DND-41 (cell line): ENCODE results near the gene CACNA1D.

Source experiments
- ATAC-seq: fragments of 200-7000 bp; cut with Tn5 transposase; 3 replicates; pipeline ENCODE4 v1.9.1; 2021; ENCODE audit warnings: low read depth; ENCODE audit not compliant: insufficient read depth
- DNase-seq: peaks from one replicate; pipeline ENCODE4 v3.0.0-alpha.2; 2020
- H2AFZ ChIP-seq: 2 replicates; pipeline ENCODE4 v1.6.0; 2012; ENCODE audit warnings: low read depth, low read length
- H3K27ac ChIP-seq: 2 replicates; pipeline ENCODE4 v1.5.1; 2012; ENCODE audit warnings: low read length, inconsistent platforms
- H3K27me3 ChIP-seq: fragments of 200-600 bp; sonication (generic); 2 replicates; pipeline ENCODE4 v1.6.0; 2012; ENCODE audit warnings: low read length, mild to moderate bottlenecking, inconsistent platforms; ENCODE audit not compliant: insufficient read depth, poor library complexity
- H3K36me3 ChIP-seq: 2 replicates; pipeline ENCODE4 v1.5.1; 2012; ENCODE audit warnings: low read length, inconsistent platforms; ENCODE audit not compliant: insufficient read depth
- H3K4me1 ChIP-seq: 2 replicates; pipeline ENCODE4 v1.5.1; 2012; ENCODE audit warnings: mild to moderate bottlenecking, low read length; ENCODE audit not compliant: insufficient read depth
- H3K4me2 ChIP-seq: 2 replicates; pipeline ENCODE4 v1.6.0; 2012; ENCODE audit warnings: mild to moderate bottlenecking, moderate library complexity, low read length, inconsistent platforms; ENCODE audit not compliant: insufficient read depth
- H3K4me3 ChIP-seq, 2 experiments: fragments of 200-600 bp in 1 of 2; shearing (Covaris generic) in 1 of 2; 2 replicates each; pipeline ENCODE4 v1.5.1; 2012 to 2016; ENCODE audit warnings: inconsistent platforms in 2 of 2, low read length in 2 of 2, mild to moderate bottlenecking in 2 of 2, low read depth in 1 of 2, moderate library complexity in 1 of 2
- H3K79me2 ChIP-seq: 2 replicates; pipeline ENCODE4 v1.6.0; 2012; ENCODE audit warnings: low read length, inconsistent platforms; ENCODE audit not compliant: insufficient read depth
- H3K9ac ChIP-seq: 2 replicates; pipeline ENCODE4 v1.6.0; 2012; ENCODE audit warnings: low read depth, mild to moderate bottlenecking, inconsistent platforms, low read length, moderate library complexity
- H3K9me3 ChIP-seq: 2 replicates; pipeline ENCODE4 v1.5.1; 2012; ENCODE audit warnings: low read length, moderate library complexity, mild to moderate bottlenecking, inconsistent platforms; ENCODE audit not compliant: insufficient read depth, severe bottlenecking
- H4K20me1 ChIP-seq: 2 replicates; pipeline ENCODE4 v1.6.0; 2012; ENCODE audit warnings: low read length; ENCODE audit not compliant: insufficient read depth
- EZH2 ChIP-seq: IDR thresholded peaks from 3 replicates; pipeline ENCODE4 v1.6.1; 2012; ENCODE audit warnings: borderline replicate concordance, low read depth, mild to moderate bottlenecking, moderate library complexity, low read length, inconsistent platforms; ENCODE audit not compliant: severe bottlenecking
- TF ChIP-seq, protein P1 (sequence below): IDR thresholded peaks from 2 replicates; pipeline ENCODE4 v1.5.1; 2012; ENCODE audit warnings: borderline replicate concordance, low read length, moderate library complexity, mild to moderate bottlenecking; ENCODE audit not compliant: poor library complexity, severe bottlenecking; ENCODE audit errors: extremely low read depth

Gene CACNA1D

DNA sequence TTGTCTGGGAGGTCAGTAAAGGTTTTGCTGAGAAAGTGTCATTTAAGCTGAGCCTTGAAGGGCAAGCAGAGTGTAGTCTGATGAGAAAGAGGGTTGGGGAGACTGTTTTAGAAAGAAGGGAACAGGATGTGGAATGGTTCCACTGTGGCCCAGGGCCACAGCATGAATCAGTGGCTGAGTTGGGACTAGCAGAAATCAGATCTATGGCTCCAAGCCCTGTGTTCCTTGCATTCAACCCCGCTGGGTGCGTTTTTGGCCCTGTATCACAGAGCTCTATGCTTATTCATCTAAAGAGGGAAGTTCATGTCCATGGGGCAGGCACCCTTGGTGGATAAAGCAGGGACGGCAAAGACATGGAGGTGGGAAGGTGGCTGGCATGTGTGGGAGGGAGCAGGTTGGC is 151.3 kb downstream of the CACNA1D start:
- Histone ChIP-seq H3K27me3 (peaks cover 7% of the 10 kb centered on the region), H3K9me3 (no peaks in the 10 kb centered on the region), H3K4me1 (no peaks in the 10 kb centered on the region), H4K20me1 (0 out of 2 replicates have a peak, but pooled peaks cover 2% of the 10 kb centered on the region), H3K9ac (no peak overlapping the region), H3K36me3 (no peaks in the 10 kb centered on the region), H3K79me2 (no peaks in the 10 kb centered on the region), H2AFZ (no peak overlapping the region), H3K4me3 (no peak overlapping the region), H3K4me2 (no peak overlapping the region), H3K27ac (no peak overlapping the region)
- ATAC-seq = no peak
- TF ChIP-seq, protein P1, sequence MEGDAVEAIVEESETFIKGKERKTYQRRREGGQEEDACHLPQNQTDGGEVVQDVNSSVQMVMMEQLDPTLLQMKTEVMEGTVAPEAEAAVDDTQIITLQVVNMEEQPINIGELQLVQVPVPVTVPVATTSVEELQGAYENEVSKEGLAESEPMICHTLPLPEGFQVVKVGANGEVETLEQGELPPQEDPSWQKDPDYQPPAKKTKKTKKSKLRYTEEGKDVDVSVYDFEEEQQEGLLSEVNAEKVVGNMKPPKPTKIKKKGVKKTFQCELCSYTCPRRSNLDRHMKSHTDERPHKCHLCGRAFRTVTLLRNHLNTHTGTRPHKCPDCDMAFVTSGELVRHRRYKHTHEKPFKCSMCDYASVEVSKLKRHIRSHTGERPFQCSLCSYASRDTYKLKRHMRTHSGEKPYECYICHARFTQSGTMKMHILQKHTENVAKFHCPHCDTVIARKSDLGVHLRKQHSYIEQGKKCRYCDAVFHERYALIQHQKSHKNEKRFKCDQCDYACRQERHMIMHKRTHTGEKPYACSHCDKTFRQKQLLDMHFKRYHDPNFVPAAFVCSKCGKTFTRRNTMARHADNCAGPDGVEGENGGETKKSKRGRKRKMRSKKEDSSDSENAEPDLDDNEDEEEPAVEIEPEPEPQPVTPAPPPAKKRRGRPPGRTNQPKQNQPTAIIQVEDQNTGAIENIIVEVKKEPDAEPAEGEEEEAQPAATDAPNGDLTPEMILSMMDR = no peak
- TF ChIP-seq EZH2 = no peak
- DNase-seq = no peak

DNA sequence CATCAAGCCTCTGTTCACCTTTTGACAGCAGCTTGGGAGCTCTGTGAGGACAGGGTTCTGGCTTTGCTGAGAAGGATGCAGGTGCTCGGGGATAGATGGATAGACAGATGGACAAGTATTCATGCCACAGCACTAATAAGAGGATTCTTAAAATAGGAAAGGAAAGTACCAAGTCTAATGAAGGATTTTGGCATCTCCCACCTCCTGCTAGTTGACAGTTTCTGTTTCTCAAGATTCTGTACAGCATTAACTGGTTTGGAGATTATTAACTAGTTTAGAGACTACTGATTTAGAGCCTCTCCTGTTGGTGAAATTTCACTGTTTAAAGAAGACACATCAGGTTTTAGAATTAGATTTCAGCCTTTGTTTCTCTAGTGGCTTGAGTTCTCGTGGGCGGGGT is 152.3 kb downstream of the CACNA1D start:
- H3K4me1 ChIP-seq = no peaks in the 10 kb centered on the region
- DNase-seq = no peak
- no peak overlapping the region for H3K4me3 ChIP-seq
- peaks cover 7% of the 10 kb centered on the region for H3K27me3 ChIP-seq
- H3K9me3 ChIP-seq = no peaks in the 10 kb centered on the region
- H3K9ac ChIP-seq = no peak overlapping the region
- no peak overlapping the region for H3K27ac ChIP-seq
- H3K79me2 ChIP-seq = no peaks in the 10 kb centered on the region
- H3K4me2 ChIP-seq = no peak overlapping the region
- no peak for TF ChIP-seq EZH2
- TF ChIP-seq, protein P1 = no peak
- H2AFZ ChIP-seq = no peak overlapping the region
- no peak for ATAC-seq
- 0 out of 2 replicates have a peak, but pooled peaks cover 2% of the 10 kb centered on the region for H4K20me1 ChIP-seq
- no peaks in the 10 kb centered on the region for H3K36me3 ChIP-seq

DNA sequence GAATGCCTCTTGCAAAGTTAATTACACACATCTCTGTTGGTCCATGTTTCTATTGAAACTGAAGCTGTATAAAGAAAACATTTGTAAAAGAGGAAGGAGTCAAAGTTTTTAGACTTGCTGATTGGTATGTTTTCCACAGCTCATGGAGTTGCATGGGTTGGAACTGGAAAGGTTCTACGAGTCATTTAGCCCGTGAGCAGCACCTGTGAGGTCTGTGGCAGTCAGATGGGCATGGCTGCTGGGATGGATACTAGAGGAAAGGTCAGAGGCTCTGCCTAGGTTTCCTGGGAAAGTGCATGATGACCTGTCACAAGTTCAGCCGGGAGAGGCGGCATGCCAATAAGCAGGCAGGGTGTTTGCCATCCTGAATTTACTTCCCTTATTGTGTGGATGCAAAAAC is 155.4 kb downstream of the CACNA1D start:
- TF ChIP-seq, protein P1 = no peak
- no peak for TF ChIP-seq EZH2
- no peak overlapping the region for H3K9ac ChIP-seq
- H3K9me3 ChIP-seq = no peaks in the 10 kb centered on the region
- ATAC-seq (no peak), DNase-seq (no peak)
- H3K36me3 ChIP-seq = no peaks in the 10 kb centered on the region
- H3K4me1 ChIP-seq = no peaks in the 10 kb centered on the region
- H3K27me3 ChIP-seq = peaks cover 4% of the 10 kb centered on the region
- H4K20me1 ChIP-seq = 0 out of 2 replicates have a peak, but pooled peaks cover 2% of the 10 kb centered on the region
- H3K79me2 ChIP-seq = no peaks in the 10 kb centered on the region
- H3K4me3 ChIP-seq = no peak overlapping the region
- no peak overlapping the region for H2AFZ ChIP-seq
- H3K27ac ChIP-seq = no peak overlapping the region
- no peak overlapping the region for H3K4me2 ChIP-seq

DNA sequence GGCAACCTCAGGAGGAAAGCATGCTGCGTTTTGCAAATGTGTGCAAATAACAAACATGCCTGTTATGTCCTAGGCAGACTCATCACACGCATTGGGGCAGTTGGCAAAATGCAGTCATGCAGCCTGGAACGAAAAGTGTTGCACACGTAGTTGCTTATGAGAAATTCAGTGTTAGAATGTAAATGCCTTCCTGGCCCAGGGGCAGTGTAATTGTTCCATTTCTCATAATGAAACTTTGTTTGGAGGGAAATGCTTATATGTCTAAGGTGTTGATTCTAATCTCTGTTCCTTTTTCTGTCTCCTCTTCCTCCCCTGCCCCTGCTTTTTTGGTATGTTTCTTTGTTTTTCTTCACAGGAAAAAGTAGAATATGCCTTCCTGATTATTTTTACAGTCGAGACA is 156.0 kb downstream of the CACNA1D start:
- Histone ChIP-seq H3K4me1 (no peaks in the 10 kb centered on the region), H3K79me2 (no peaks in the 10 kb centered on the region), H3K9ac (no peak overlapping the region), H3K27ac (no peak overlapping the region), H3K27me3 (peaks cover 3% of the 10 kb centered on the region), H3K4me2 (no peak overlapping the region), H3K36me3 (no peaks in the 10 kb centered on the region), H3K9me3 (no peaks in the 10 kb centered on the region), H4K20me1 (0 out of 2 replicates have a peak, but pooled peaks cover 2% of the 10 kb centered on the region), H2AFZ (no peak overlapping the region), H3K4me3 (no peak overlapping the region)
- DNase-seq = no peak
- TF ChIP-seq, protein P1 = no peak
- TF ChIP-seq EZH2 = no peak
- ATAC-seq = no peak
